ENCODE results near the gene ZNF827.

Gene ZNF827

DNA sequence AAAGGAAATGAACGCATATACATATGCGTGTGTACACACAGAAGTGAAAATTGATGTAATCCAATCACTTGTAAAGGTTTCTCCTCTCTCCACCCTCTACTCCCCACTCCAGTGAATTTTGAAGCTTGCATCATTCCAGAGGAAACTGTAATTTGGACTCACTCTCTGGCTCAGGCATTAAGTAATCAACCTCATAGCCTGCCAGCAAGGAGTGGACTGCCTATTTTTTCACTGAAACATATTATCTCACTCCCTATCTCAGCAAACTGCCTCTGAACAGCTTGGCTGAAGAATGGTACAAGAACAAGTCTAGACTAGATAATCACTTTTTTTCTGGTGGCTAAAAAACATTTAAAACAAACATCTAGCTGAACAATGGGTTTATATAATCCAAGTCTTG is 134.5 kb downstream of the ZNF827 start:
- no peak for DNase-seq (ENCODE audit: low read depth in 2 of 2)

DNA sequence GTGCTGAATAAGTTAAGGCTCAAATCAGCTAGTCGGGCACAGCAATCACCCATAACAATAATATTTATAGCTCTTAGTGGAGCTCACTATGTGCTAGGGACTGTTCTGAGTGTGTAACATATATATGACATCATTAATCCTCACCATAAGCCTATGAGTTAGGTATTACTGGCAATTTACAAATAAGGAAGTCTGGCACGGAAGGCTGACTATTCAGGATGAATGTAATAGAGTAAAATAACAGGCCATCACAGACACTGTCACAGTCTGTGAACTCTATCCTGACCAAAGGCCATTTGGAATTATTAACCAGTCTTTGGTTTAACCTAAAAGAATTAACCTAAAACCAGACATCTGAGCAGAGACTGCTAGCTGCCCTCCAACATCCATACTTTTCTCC is 139.4 kb downstream of the ZNF827 start:
- no peak for DNase-seq (ENCODE audit: low read depth in 2 of 2)

DNA sequence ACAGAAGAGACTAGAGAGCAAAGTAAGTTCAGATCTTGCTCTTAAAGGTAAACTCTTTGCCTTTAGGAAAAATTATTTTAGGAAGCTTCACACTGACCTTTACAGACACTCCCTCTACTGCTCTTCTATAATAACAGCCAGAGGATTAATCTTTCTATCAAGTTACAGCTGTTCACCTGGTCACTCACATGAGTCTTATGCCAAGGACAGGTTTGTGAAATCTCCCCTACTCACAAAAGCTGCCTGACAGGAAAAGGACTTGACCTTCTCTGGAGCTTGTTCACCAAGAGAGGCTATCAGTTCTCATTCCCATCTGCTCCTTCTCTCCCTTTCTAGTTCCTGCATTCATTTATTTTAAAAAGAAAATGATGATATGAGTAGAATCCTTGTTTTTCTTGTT is 141.3 kb downstream of the ZNF827 start:
- no peak for DNase-seq (ENCODE audit: low read depth in 2 of 2)

DNA sequence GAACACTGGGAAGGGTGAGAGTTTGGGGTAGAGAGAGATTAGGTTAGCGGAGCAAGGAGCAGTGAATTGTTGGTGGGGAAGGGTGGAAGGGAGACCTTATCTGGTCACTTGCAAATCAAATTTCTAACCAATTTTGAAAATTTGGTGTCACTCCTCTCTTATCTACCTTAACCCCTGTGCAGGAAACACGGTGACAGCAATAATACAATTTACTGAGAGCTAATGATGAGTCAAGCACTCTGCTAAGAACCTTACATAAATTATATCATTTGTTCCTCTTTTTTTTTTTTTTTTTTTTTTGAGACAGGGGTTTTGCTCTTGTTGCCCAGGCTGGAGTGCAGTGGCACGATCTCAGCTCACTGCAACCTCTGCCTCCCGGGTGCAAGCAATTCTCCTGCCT is 142.3 kb downstream of the ZNF827 start:
- no peak for DNase-seq (ENCODE audit: low read depth in 2 of 2)

DNA sequence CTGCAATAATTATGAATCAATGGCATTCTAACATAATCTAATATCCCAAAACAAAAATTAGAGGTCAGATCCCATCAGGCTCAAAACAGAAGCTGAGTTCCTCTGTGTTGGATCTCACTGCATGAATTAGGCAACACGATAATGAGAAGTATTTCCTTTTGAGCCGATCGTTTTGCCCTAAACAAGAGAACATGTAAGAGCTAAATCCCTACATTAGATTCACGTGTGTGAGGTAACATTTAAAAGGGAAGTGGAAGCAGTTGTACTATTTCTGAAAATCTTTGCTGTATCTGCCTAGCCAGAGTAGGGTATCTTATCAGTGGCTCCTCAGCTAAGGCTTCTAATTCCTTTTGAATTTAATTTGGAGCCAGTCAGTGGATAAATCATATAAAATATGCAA is 143.1 kb downstream of the ZNF827 start:
- DNase-seq (ENCODE audit: low read depth in 2 of 2), result no peak

DNA sequence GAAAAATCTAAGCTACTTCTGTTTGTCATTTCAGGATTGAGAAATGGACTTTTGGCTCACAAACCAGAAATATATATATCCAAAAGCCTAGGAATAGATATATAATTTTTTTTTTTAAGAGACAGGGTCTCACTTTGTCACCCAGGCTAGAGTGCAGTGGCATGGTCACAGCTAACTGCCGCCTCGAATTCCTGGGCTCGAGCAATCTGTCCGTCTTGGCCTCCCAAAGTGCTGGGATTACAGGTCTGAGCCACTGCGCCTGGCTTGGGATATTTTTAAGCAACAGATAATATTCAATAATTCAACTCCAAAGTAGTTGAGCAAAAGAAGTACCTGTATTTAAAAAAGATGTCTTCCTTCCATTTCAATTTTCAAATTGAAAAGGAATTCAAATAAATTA is 146.2 kb downstream of the ZNF827 start:
- no peak for DNase-seq (ENCODE audit: low read depth in 2 of 2)

DNA sequence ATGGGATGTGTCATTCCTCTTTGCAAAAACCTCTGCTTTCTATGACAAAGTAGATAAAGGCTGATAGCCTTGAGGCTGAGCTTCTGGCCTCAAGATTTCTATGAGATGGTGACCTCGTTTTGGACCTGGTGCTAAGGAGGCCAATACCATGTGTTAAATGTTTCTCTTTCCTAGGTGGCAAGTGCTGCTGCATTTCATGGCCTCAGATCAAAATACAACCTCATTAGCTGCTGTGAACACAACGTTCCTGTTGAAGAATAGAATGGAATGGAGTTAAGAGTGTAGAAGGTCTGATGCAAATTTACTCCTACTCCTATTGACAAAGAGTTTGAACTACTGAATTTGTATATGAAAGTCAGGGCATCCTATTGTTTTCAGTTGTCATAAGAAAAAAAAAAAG is 146.6 kb downstream of the ZNF827 start:
- DNase-seq (ENCODE audit: low read depth in 2 of 2), result no peak

DNA sequence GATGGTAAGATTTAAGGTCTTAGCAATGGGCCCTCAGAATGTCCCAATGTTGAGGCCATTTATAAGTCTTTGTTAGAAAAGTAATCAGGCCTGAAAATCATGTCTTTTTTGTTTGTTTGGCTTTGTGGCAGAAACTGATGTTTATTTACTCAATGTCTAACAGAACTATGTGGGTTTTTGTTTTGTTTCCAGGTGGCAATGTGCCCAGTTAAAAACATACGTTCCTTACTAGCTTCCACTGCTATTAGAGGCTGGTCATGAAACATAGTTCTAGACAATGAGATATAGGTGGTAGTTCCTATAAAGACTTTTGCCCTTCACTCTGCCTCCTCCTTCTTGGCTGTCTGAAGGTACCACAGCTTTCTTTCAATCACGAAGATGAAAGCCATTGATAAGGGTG is 149.9 kb downstream of the ZNF827 start:
- no peak for DNase-seq (ENCODE audit: low read depth in 2 of 2)

DNA sequence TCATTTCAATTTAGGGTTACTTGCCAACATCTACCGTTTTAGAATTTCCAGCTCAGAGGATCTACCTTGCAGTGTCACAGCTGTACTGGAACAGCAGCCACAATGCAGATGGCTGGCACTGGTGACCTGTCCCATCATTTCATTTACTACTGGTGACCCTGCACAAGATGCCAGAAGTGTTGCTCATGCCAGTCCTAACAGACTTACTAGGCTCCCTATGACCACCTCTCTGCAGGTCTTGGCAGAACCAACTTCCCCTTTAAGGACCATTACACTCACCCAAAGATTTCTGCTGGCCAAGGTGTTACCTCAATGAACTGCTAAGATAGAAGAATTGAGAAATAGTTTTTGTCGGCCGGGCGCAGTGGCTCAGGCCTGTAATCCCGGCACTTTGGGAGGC is 151.8 kb downstream of the ZNF827 start:
- DNase-seq (ENCODE audit: low read depth in 2 of 2), result no peak

DNA sequence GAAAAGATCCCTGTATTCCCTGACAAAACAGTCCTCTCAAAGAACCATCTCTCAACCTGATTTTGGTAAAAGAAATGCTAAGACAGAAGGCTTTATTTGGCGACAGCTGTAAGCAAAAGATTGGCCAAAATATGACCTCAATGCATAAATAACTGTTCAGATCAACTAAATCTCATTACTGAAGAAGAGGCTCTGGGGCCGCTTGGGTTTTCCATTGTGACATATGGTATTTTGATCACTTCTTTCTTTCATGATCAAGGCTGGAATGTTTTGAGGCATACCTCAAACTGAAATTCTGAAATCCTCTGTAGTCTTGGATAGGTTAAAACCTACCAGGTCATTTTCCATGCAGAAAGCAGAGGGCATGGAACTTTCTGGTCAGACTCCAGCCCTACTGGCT is 152.4 kb downstream of the ZNF827 start:
- no peak for DNase-seq (ENCODE audit: low read depth in 2 of 2)

DNA sequence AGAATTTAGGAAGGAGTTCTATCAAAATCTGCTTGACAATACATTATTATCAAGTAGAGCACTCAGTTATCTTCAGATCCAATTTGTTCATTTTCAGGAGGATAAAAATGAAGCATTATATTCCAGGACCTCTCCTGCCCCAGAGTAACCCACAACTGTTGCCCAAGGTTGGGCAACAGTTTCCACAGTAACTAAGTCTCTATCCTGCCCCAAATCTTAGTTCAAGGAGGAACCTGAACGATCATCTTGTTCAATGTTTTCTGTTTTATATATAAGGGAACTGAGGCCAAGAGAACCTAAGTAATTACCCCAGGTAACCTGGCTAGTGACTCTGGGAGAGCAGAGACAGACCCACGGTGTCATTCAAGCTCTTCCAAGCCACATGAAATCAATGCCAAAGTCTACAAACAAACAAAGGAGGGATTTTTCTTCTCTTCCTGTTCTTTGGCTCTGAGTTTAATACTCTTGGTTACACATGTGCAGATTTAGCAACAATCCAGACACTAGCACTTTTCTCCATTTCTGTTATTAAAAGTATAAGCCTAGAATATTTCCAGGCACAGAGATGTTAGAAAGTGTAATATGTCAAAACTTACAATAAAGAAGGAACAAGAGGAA is 153.1 kb downstream of the ZNF827 start:
- no peak for DNase-seq (ENCODE audit: low read depth in 2 of 2)

DNA sequence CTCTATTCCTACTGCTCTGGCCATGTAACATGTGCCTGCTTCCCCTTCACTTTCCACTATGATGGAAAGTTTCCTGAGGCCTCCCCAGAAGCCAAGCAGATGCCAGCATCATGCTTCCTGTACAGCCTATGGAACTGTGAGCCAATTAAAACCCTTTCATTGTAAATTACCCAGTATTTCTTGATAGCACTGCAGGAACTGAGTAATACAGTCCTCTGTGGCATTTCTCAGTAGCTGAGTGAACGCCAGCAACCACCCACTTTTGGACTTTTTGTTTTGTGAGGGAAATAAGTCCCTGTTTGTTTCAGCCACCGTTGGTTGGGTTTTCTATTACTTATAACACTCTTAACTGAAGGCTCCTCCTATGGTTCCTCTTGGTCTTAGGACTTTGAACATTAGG is 154.6 kb downstream of the ZNF827 start:
- no peak for DNase-seq (ENCODE audit: low read depth in 2 of 2)

DNA sequence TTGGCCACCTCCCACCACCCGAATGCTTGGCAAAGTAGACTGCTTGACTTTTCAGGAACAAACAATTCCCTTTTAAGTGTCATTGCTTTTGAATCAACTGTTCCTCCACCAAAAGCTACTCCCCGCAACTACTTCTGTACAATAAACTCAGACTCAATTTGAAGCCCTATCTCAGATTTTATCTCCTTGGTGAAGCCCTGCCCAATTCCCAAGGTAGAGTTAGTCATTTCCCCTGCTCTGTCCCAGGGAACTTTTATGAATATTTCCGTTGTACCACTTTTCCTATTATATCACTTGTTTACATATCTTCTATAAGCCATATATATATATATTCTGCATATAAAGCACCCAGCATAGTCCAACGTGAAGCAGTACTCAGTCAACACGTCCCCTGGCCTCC is 155.9 kb downstream of the ZNF827 start:
- no peak for DNase-seq (ENCODE audit: low read depth in 2 of 2)

DNA sequence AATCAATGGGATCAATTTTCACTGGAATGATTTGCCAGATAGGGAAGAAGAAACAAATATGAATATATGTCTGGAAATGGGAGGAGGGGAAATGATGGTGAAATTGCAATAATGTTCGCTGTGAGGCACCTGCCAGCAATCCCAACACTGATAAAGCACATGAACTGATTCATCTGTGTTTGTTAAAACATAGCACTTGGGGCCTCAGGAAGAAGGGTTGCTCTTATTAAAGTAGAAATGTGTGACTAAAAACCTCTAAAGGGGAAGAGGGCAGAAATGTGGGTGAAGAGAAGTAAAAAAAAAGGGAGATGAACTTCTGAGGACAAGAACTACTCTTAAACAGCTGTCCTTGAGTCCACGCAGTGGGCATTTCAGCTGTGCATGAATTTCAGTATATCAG is 157.3 kb downstream of the ZNF827 start:
- DNase-seq (ENCODE audit: low read depth in 2 of 2), result no peak

DNA sequence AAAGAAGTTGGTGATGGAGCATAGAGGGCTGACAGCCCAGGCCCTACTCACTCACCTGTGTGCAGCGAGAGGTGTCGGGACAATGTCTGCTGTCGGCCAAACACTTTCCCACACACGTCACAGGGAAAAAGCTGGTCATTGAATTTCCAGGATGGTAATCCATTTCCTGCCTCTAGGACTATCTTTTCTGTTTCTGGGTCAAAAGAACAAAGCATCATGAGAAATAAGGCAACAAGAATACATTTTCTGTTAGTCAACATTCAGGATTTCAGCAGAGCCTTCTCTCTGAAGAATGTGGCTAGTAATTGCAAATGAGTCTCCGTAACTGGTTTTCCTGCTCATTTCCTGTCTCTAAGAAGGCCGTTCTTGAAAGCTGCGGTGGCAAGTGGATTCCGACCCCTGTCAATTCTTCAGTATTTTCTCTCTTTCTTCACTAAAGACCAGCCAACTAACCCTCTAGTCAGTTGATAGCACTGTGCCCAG is 159.3 kb downstream of the ZNF827 start:
- DNase-seq (ENCODE audit: low read depth in 2 of 2), result no peak

DNA sequence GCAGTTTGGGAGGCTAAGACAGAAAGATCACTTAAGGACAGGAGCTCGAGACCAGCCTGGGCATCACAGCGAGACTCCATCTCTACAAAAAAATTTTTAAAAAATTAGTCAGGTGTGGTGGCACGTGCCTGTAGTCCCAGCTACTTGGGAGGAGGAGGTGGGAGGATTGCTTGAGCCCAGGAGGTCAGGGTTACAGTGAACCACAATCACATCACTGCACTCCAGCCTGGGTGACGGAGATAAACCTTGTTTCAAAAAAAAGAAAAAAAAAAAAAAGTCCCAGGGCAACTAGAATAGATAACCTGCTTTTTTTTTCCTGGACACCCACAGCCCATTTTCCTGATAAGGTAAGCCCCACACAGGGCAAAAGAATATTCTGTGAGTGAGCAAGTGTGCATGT is 162.4 kb downstream of the ZNF827 start:
- DNase-seq (ENCODE audit: low read depth in 2 of 2), result no peak

DNA sequence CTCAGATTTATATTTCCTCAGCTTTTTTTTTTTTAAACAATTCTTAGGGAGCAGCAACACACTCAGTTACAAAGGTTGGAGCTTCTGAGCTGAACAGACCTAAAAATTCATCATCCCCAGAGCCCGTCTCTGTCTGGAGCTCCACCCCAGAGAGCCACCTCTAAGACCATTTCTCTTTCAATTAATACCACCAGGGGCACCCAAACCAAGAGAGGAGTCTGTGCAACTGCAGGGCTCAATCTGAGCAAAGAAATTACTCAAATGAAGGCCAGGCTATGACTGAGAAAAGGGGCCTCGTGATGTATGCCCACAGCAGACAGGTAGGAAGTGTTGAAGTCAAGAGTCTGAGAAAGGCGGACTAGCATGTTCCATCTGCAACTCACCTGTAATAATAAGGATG is 163.2 kb downstream of the ZNF827 start:
- no peak for DNase-seq (ENCODE audit: low read depth in 2 of 2)

DNA sequence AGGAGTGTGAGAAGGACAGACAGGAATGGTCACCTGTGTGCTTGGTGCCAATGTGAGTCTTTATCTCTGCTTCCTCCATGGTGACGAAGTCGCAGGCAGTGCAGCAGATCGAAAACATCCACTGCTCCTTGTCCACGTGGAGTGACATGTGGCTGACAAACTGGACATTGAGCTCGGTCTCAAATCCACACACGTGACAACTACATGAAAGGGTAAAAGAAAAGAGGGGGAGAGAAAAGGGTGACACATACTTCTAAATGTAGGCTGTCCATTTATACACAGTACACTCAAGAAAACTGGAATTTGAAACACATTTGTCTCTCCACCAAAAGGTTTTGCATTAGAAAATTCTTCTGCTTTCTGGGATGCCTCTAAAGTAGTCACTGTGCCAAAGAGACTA is 164.2 kb downstream of the ZNF827 start:
- no peak for DNase-seq (ENCODE audit: low read depth in 2 of 2)

DNA sequence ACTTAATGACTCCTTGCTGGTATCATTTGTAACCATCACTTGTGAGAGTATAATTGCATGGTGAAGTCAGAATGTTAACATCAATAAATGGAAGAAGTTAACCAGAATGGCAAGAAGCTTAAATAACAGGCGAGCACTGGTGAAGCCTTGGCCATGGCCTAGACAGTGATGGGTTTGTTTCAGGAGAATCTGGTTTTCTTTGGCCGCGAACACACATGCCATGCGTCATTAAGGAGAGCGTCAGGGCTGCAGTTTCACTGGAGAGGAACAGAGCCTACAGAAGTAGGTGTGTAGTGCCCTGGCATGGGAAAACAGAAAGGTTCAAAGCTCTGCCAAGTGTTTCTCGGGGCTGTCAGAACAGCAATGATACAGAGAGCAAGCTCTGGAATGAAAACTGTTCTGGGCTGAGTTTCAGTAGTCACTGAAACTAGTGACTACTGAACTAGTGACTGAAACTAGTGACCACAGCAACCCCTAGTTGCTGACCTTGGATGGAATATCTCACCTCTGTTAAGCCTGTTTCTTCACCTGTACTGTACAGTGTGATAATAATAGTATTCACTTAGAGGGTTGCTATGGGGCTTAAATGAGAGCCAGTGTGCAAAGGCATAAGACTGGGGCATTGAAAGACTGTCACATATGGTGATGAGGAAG is 164.9 kb downstream of the ZNF827 start:
- no peak for DNase-seq (ENCODE audit: low read depth in 2 of 2)

DNA sequence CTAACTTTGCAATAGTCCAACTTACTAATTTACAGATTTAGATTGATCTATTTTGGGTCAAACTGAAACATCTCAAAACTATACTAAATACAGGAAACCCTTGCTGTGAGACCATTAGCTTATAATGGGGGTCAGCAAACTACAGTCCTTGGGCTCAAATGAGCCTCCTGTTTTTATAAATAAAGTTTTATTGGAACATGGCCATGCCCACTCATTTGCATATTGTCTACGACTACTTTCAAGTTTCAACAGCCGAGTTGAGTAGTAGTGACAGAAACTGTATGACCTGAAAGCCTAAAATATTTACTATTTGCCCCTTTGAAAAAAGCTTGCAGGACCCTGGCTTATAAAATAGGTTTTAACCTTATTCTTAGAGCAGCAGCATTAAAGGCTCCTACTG is 166.3 kb downstream of the ZNF827 start:
- no peak for DNase-seq (ENCODE audit: low read depth in 2 of 2)

DNA sequence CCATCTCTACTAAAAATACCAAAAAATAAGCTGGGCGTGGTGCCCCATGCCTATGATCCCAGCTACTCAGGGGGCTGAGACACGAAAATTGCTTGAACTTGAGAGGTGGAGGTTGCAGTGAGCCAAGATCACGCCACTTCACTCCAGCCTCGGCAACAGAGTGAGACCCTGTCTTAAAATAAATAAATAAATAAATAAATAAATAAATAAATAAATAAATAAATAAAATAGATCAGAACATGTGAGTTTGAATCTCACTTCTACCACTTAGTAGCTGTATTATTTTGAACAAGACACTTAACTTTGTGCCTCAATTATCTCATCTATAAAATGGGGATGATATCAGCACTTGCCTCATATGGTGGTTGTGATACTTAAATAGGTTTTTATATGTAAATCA is 168.5 kb downstream of the ZNF827 start:
- DNase-seq (ENCODE audit: low read depth in 2 of 2), result no peak

DNA sequence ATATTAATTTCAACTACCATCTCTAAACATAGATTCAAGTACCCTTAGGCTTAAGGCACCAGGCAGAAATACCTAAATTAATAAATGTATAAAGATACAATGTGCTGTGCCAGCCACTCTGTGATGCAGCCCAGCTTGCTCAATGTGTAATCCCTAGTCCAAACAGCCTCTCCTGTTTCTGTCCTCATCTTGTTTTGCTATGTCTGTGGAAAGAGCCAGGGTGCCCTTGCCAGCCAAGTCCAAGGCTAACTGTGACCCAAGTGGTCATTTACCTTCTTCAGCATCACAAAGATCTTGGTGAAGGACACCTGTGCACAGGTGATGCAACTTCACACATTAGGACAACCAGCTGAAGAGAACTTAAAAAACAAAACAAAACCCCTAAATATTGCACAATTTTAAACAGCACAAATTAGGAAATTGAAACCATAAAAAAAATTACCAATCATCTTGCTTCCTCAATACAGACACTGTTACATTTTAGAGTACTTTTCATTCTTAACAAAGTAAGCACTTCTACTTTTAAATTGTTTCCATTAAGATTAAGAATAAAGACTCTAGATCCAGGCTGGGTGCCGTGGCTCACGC is 169.1 kb downstream of the ZNF827 start:
- no peak for DNase-seq (ENCODE audit: low read depth in 2 of 2)

DNA sequence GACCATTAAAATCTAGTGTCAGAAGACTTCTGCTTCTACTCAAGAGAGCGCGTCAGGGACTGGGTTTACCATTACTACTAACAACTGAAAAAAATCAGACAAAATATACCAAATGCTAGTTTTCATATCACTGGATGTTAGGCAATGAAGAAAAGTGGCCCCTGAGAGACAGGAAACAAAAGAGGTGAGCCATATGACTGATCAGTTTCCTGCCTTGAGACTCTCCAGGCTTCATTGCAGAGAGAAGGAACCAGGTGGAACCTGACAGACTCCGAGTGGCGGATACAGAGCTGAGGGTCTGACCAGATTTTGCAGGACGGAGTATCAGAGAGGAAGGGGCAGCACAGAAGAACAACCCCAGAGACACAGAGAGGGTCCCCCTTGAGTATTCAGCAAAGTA is 172.3 kb downstream of the ZNF827 start:
- DNase-seq (ENCODE audit: low read depth in 2 of 2), result no peak

DNA sequence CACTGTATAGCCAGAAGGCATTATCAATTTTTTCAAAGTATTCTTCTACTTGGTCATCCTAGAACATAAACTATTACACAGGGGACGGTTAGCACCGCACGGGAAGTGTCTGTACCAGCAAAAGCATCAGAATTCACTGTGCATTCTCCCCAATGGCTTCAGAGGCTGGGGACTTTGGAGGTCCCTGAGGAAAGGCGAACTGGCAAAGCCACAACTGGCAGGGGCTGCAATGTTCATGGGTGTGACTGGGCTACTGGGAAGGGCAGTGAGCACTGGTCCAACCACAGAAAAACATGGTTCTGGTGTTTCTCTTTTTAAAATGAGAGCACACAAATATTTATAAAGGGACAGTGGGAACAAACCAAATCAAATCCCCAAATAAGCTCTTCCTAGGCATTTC is 175.2 kb downstream of the ZNF827 start:
- DNase-seq (ENCODE audit: low read depth in 2 of 2), result no peak
